ENCODE measurements around the gene BOLA1.
"Not testable (repeated sequence)": the region's sequence is repeated elsewhere in the genome, so short reads cannot be mapped to it uniquely, and the experiment has no call there.

BOLA1 gene

DNA sequence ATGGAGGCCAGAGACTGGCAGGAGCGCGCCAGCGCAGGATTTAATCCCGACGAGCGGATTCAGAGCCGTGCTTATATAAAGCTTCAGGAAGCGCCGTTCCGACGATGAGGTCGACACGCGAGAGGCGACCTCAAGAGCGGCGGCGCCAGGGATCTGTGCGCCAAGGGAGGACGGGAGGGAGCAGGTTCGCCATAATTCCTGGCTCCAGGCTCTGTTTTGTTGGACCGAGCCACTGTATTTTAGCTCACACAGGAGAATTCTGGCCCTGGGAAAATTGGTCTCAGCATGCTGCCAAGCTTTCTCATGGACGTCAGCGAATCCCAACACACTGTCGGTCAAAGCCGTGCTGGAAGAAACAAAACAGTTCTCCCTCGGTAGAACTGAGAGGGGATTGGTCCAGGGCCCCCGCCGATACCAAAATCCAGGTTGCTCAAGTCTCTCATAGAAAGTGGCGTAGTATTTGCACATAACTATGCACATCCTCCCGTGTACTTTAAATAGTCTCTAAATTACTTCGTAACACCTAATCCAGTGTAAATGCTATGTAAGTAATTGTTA is 37.8 kb upstream of the BOLA1 start:
- H3K27me3 ChIP-seq (ENCODE audit: insufficient read depth, low read depth); H3K4me1 ChIP-seq (ENCODE audit: low read depth, poor library complexity, severe bottlenecking); H3K9ac ChIP-seq; H4K20me1 ChIP-seq (ENCODE audit: insufficient read depth); H3K4me2 ChIP-seq; H2AFZ ChIP-seq (ENCODE audit: low read depth); H3K4me3 ChIP-seq (IDR thresholded peaks at IDR 0.05; ENCODE audit: insufficient read depth, low read depth, low read length); H3K79me2 ChIP-seq (ENCODE audit: insufficient read depth, low read depth); H3K27ac ChIP-seq; H3K36me3 ChIP-seq (ENCODE audit: insufficient read depth): not testable (repeated sequence)

DNA sequence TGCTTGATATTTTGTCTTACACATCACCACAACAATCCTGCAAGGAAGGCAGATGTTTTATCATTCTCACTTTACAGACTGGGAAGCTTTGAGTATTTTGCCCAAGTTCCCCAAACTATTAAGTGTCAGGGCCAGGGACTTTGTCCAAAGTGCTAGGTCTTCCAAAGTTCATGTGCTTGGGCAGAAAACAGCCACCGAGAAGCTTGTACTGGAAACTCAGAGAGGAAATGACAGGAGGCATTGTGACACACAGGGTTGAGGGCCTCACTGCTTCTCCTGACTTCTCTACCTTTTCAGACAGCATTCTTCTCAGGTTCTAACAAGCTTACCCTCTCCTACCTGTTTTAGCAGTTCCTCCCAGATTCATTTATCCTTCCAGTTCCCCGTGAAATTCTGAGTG is 32.5 kb upstream of the BOLA1 start:
- H3K27ac ChIP-seq; H3K4me2 ChIP-seq; H3K9ac ChIP-seq; H3K79me2 ChIP-seq (ENCODE audit: insufficient read depth, low read depth); H3K27me3 ChIP-seq (ENCODE audit: insufficient read depth, low read depth); H3K4me3 ChIP-seq (IDR thresholded peaks at IDR 0.05; ENCODE audit: insufficient read depth, low read depth, low read length); H4K20me1 ChIP-seq (ENCODE audit: insufficient read depth); H2AFZ ChIP-seq (ENCODE audit: low read depth); H3K4me1 ChIP-seq (ENCODE audit: low read depth, poor library complexity, severe bottlenecking); H3K36me3 ChIP-seq (ENCODE audit: insufficient read depth): not testable (repeated sequence)

DNA sequence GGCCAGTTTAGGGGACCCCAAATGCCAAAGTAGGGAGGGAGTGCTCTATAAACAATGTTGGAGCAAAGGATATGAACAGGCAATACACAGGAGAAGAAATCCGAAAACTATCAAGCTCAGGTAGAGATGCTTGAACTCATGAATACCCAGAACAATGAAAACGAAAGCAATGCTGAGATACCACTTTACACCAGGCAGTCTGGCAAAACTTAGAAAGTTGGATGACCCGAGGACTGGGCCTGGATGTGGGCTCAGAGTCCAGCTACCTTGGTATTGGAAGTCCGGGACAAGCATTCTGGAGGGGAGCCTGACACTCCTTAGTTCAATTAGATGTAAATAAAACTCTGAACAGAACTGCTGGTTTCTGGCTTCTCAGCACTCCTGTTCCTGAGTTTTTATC is 26.3 kb upstream of the BOLA1 start:
- H3K4me1 ChIP-seq (ENCODE audit: low read depth, poor library complexity, severe bottlenecking); H3K4me3 ChIP-seq (IDR thresholded peaks at IDR 0.05; ENCODE audit: insufficient read depth, low read depth, low read length); H3K27ac ChIP-seq; H3K36me3 ChIP-seq (ENCODE audit: insufficient read depth); H3K27me3 ChIP-seq (ENCODE audit: insufficient read depth, low read depth); H4K20me1 ChIP-seq (ENCODE audit: insufficient read depth); H3K4me2 ChIP-seq; H3K79me2 ChIP-seq (ENCODE audit: insufficient read depth, low read depth); H3K9ac ChIP-seq; H2AFZ ChIP-seq (ENCODE audit: low read depth): not testable (repeated sequence)

DNA sequence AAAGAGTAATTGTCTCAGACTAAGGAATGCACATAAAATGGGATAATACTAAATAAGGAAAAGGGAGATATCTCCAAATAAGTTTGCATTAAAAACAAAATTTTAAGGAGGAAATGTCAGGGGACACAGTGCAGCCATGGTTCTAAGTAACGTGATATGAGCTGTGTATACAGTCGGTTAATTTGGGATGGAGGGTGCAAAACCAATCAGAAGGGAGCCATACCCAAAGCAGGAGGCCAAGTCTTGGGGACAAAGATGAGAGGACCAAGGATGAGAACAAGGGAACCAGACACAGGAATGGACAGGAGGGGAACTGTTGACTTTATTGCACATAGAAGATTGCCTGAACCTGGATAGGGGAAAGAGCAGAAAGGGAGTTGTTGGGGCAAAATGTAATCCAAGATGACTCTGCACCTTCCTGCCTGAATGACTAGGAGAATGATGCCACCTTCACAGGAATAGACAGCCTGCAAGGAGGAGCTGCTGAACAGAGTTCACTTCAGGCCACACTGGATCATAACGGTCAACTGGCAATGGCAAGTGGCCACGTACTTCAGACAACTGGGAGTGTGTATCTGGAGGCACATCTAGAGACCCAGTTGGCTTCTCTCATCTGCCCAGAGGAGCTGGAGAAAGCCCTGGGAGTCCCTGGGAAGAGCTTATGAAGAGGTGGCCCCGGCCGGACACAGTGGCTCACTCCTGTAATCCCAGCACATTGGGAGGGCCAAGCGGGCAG is 22.0 kb upstream of the BOLA1 start:
- no peak overlapping the region for H3K4me2 ChIP-seq
- H3K79me2 ChIP-seq (ENCODE audit: insufficient read depth, low read depth): peaks cover 9% of the 10 kb centered on the region
- H3K36me3 ChIP-seq (ENCODE audit: insufficient read depth): no peaks in the 10 kb centered on the region
- no peaks in the 10 kb centered on the region for H3K27me3 ChIP-seq (ENCODE audit: insufficient read depth, low read depth)
- TF ChIP-seq, protein P1, sequence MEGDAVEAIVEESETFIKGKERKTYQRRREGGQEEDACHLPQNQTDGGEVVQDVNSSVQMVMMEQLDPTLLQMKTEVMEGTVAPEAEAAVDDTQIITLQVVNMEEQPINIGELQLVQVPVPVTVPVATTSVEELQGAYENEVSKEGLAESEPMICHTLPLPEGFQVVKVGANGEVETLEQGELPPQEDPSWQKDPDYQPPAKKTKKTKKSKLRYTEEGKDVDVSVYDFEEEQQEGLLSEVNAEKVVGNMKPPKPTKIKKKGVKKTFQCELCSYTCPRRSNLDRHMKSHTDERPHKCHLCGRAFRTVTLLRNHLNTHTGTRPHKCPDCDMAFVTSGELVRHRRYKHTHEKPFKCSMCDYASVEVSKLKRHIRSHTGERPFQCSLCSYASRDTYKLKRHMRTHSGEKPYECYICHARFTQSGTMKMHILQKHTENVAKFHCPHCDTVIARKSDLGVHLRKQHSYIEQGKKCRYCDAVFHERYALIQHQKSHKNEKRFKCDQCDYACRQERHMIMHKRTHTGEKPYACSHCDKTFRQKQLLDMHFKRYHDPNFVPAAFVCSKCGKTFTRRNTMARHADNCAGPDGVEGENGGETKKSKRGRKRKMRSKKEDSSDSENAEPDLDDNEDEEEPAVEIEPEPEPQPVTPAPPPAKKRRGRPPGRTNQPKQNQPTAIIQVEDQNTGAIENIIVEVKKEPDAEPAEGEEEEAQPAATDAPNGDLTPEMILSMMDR (conservative IDR thresholded peaks at IDR 0.05; ENCODE audit: low read depth, low read length): no peak
- no peak overlapping the region for H3K27ac ChIP-seq
- H2AFZ ChIP-seq (ENCODE audit: low read depth): no peak overlapping the region
- no peaks in the 10 kb centered on the region for H4K20me1 ChIP-seq (ENCODE audit: insufficient read depth)
- no peak overlapping the region for H3K9ac ChIP-seq
- no peak overlapping the region for H3K4me3 ChIP-seq (IDR thresholded peaks at IDR 0.05; ENCODE audit: insufficient read depth, low read depth, low read length)
- H3K4me1 ChIP-seq (ENCODE audit: low read depth, poor library complexity, severe bottlenecking): peaks cover 25% of the 10 kb centered on the region

DNA sequence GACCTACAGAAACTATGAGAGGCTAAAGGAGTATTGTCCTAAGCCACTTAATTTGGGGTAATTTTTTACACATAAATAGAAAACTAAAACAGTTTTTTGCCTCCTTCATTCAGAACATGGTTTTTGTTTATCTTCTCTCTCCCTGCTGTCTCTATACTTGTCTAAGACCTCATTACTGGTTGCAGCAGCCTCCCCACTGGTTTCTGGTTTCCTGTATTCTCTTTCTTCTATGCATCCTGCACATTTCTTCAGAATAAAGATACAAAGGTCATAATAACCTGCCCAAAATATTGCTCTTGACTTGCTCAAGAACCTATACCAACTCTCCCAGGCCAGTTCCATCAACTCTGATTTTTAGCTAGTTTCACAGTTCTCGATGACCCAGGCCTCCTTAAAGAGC is 19.8 kb upstream of the BOLA1 start:
- Histone ChIP-seq H3K4me1 (ENCODE audit: low read depth, poor library complexity, severe bottlenecking) (peaks cover 47% of the 10 kb centered on the region), H3K79me2 (ENCODE audit: insufficient read depth, low read depth) (peaks cover 30% of the 10 kb centered on the region), H4K20me1 (ENCODE audit: insufficient read depth) (no peaks in the 10 kb centered on the region), H3K4me2 (no peak overlapping the region), H3K4me3 (IDR thresholded peaks at IDR 0.05; ENCODE audit: insufficient read depth, low read depth, low read length) (no peak overlapping the region), H3K36me3 (ENCODE audit: insufficient read depth) (no peaks in the 10 kb centered on the region), H3K27me3 (ENCODE audit: insufficient read depth, low read depth) (no peaks in the 10 kb centered on the region), H3K27ac (no peak overlapping the region), H2AFZ (ENCODE audit: low read depth) (no peak overlapping the region), H3K9ac (no peak overlapping the region)
- TF ChIP-seq, protein P1 (conservative IDR thresholded peaks at IDR 0.05; ENCODE audit: low read depth, low read length): no peak

DNA sequence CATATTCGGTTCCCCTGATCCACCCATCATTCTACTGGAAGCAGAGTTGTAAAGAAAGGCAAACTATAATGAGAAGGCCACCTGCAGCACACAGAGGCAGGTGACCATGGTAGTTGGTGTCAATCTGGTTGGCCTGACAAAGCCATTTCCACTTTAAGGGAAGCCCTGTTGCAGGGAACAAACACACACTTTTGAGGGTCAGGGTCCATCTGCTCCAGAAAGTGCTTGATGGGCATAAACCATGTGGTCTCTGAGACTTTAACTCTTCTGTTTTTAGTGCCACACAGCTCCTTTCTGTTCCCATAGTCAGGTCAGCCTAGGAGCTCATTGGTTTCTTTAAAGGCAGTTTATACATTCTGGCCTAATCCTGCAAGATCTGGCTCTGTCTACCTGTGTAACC is 17.5 kb upstream of the BOLA1 start:
- Histone ChIP-seq H4K20me1 (ENCODE audit: insufficient read depth) (no peaks in the 10 kb centered on the region), H3K4me1 (ENCODE audit: low read depth, poor library complexity, severe bottlenecking) (peaks cover 48% of the 10 kb centered on the region), H3K4me2 (peak overlapping the region; percentile 1), H2AFZ (ENCODE audit: low read depth) (no peak overlapping the region), H3K27ac (peak overlapping the region; percentile 2; the same call in 1 of the 2 replicates), H3K4me3 (IDR thresholded peaks at IDR 0.05; ENCODE audit: insufficient read depth, low read depth, low read length) (no peak overlapping the region), H3K9ac (no peak overlapping the region), H3K27me3 (ENCODE audit: insufficient read depth, low read depth) (no peaks in the 10 kb centered on the region), H3K36me3 (ENCODE audit: insufficient read depth) (no peaks in the 10 kb centered on the region), H3K79me2 (ENCODE audit: insufficient read depth, low read depth) (peaks cover 50% of the 10 kb centered on the region)
- TF ChIP-seq, protein P1 (conservative IDR thresholded peaks at IDR 0.05; ENCODE audit: low read depth, low read length): no peak
